HCT116 (cell line): ENCODE data around the gene SIK3. TPM values are rescaled to one million over a fixed set of nuclear protein-coding genes. Genes with fewer than 3 reads are reported as not detected.

ENCODE experiments used
- ATAC-seq: fragments of 200-7000 bp; cut with Tn5 transposase; 2 replicates; pipeline ENCODE4 v1.9.1; 2020; ENCODE audit warnings: mild to moderate bottlenecking, moderate library complexity
- BruUV-seq: library from RNA; stranded (reverse); fragments of 400-500 nt; replicated peaks from 2 replicates; lab custom pipeline; 2021; lab: Mats Ljungman, UMichigan
- CTCF ChIA-PET: fragments of 300-600 bp; sonication (Branson Sonifier 250); formaldehyde crosslinking; loops from one replicate; lab custom pipeline; 2021; ENCODE audit warnings: antibody characterized with exemption; lab: Charles Lee
- POLR2A ChIA-PET: fragments of 300-600, 350-600 bp; sonication (Branson Sonifier 250); formaldehyde crosslinking; loops from one replicate; lab custom pipeline; 2021; ENCODE audit warnings: antibody characterized with exemption; lab: Charles Lee
- RAD21 ChIA-PET, 2 experiments: fragments of 300-600 bp; sonication (Branson Sonifier 250); formaldehyde crosslinking; loops; one replicate each; lab custom pipeline; 2023; ENCODE audit warnings: low total read pairs in 2 of 2; ENCODE audit not compliant: uncharacterized antibody in 2 of 2, unreplicated experiment in 2 of 2, low non-redundant PET in 1 of 2; lab: Charles Lee
- DNase-seq: peaks from one replicate; pipeline ENCODE4 v3.0.0-alpha.2; 2010; ENCODE audit warnings: low read depth, low spot score
- H2AFZ ChIP-seq: fragments of 200-600 bp; shearing (Covaris generic), sonication (generic); 2 replicates; pipeline ENCODE4 v1.6.1; 2017; ENCODE audit warnings: low read depth, mixed run types, mixed read lengths, antibody characterized with exemption, low read length; ENCODE audit not compliant: poor library complexity, severe bottlenecking
- H3K27ac ChIP-seq: 2 replicates; pipeline ENCODE4 v1.5.1; 2012; ENCODE audit warnings: low read depth, low read length
- H3K27me3 ChIP-seq: fragments of 200-600 bp; sonication (generic); 2 replicates; pipeline ENCODE4 v1.6.1; 2016; ENCODE audit warnings: mixed run types, low read length, mixed read lengths; ENCODE audit not compliant: insufficient read depth
- H3K36me3 ChIP-seq, 2 experiments: fragments of 200-500 bp in 1 of 2; fragments of 200-600 bp in 1 of 2; sonication (Bioruptor generic) in 1 of 2; sonication (generic) in 1 of 2; 2 replicates each; pipeline versions ENCODE4 v1.5.1 to v1.6.1; 2014 to 2016; ENCODE audit warnings: low read length in 2 of 2, inconsistent platforms in 1 of 2, mixed read lengths in 1 of 2, mixed run types in 1 of 2; ENCODE audit not compliant: insufficient read depth in 2 of 2, control insufficient read depth in 1 of 2
- H3K4me1 ChIP-seq, 2 experiments: fragments of 200-600 bp in 1 of 2; sonication (generic) in 1 of 2; 2 replicates each; pipeline versions ENCODE4 v1.5.1 to v1.6.1; 2012 to 2017; ENCODE audit warnings: low read length in 2 of 2, inconsistent platforms in 1 of 2, mild to moderate bottlenecking in 1 of 2, mixed read lengths in 1 of 2, mixed run types in 1 of 2, moderate library complexity in 1 of 2; ENCODE audit not compliant: insufficient read depth in 2 of 2, control insufficient read depth in 1 of 2
- H3K4me2 ChIP-seq: fragments of 200-600 bp; sonication (generic); 2 replicates; pipeline ENCODE4 v1.6.1; 2017; ENCODE audit warnings: mixed run types, low read length, mixed read lengths
- H3K4me3 ChIP-seq, 2 experiments: fragments of 200-600 bp in 1 of 2; sonication (generic) in 1 of 2; replicated peaks in 1 of 2; 2 replicates each; pipeline ENCODE4 v1.5.1; 2011 to 2016; ENCODE audit warnings: low read length in 2 of 2, control low read depth in 1 of 2, low read depth in 1 of 2, mild to moderate bottlenecking in 1 of 2, mixed read lengths in 1 of 2, mixed run types in 1 of 2
- H3K79me2 ChIP-seq: fragments of 200-600 bp; sonication (generic); 2 replicates; pipeline ENCODE4 v1.6.1; 2017; ENCODE audit warnings: mild to moderate bottlenecking, mixed run types, low read length, moderate library complexity, mixed read lengths; ENCODE audit not compliant: insufficient read depth
- H3K9ac ChIP-seq: fragments of 200-600 bp; sonication (generic); 2 replicates; pipeline ENCODE4 v1.6.1; 2016; ENCODE audit warnings: low read length, mixed read lengths
- H3K9me2 ChIP-seq: fragments of 200-600 bp; sonication (generic), shearing (Covaris generic); 2 replicates; pipeline ENCODE4 v1.6.1; 2017; ENCODE audit warnings: mixed run types, mild to moderate bottlenecking, moderate library complexity; ENCODE audit not compliant: insufficient read depth
- H3K9me3 ChIP-seq, 2 experiments: fragments of 200-500 bp in 1 of 2; fragments of 200-600 bp in 1 of 2; sonication (Bioruptor generic) in 1 of 2; sonication (generic) in 1 of 2; 2 replicates each; pipeline ENCODE4 v1.6.1; 2014 to 2017; ENCODE audit warnings: low read length in 2 of 2, mixed read lengths in 2 of 2, inconsistent platforms in 1 of 2, low read depth in 1 of 2, mild to moderate bottlenecking in 1 of 2, mixed run types in 1 of 2, moderate library complexity in 1 of 2; ENCODE audit not compliant: control insufficient read depth in 1 of 2, insufficient read depth in 1 of 2
- H4K20me1 ChIP-seq: fragments of 200-600 bp; sonication (generic), shearing (Covaris generic); 2 replicates; pipeline ENCODE4 v1.6.1; 2017; ENCODE audit warnings: mixed run types, mild to moderate bottlenecking, moderate library complexity; ENCODE audit not compliant: insufficient read depth
- CBX3 ChIP-seq: IDR thresholded peaks from 2 replicates; pipeline ENCODE4 v1.6.1; 2012; ENCODE audit warnings: low read depth
- EGR1 ChIP-seq: IDR thresholded peaks from 2 replicates; pipeline ENCODE4 v1.6.1; 2012; ENCODE audit warnings: low read depth
- ELF1 ChIP-seq: IDR thresholded peaks from 2 replicates; pipeline ENCODE4 v1.6.1; 2012; ENCODE audit warnings: low read depth, borderline replicate concordance
- EZH2phosphoT487 ChIP-seq: fragments of 200-600 bp; IDR thresholded peaks from 2 replicates; pipeline ENCODE4 v1.6.1; 2018; ENCODE audit warnings: antibody characterized with exemption, borderline replicate concordance
- FOSL1 ChIP-seq: IDR thresholded peaks from 2 replicates; pipeline ENCODE4 v1.6.1; 2012; ENCODE audit warnings: low read depth
- JUND ChIP-seq: IDR thresholded peaks from 2 replicates; pipeline ENCODE4 v1.6.1; 2012
- POLR2AphosphoS5 ChIP-seq: IDR thresholded peaks from 2 replicates; pipeline ENCODE4 v1.6.1; 2011; ENCODE audit warnings: mild to moderate bottlenecking, low read depth, low read length, moderate library complexity
- SIN3A ChIP-seq: IDR thresholded peaks from 2 replicates; pipeline ENCODE4 v1.6.1; 2012; ENCODE audit warnings: low read depth
- SP1 ChIP-seq: IDR thresholded peaks from 2 replicates; pipeline ENCODE4 v1.6.1; 2012; ENCODE audit warnings: low read depth
- SRF ChIP-seq: IDR thresholded peaks from 2 replicates; pipeline ENCODE4 v1.6.1; 2012; ENCODE audit warnings: low read depth
- TCF7L2 ChIP-seq: IDR thresholded peaks from 2 replicates; pipeline ENCODE4 v1.7.0; 2011; ENCODE audit warnings: borderline replicate concordance, inconsistent platforms; ENCODE audit not compliant: insufficient read depth, insufficient read length; ENCODE audit errors: extremely low read depth
- YY1 ChIP-seq: IDR thresholded peaks from 2 replicates; pipeline ENCODE4 v1.6.1; 2011; ENCODE audit warnings: low read length, low read depth, moderate library complexity, mild to moderate bottlenecking; ENCODE audit not compliant: insufficient replicate concordance; ENCODE audit errors: extremely low read depth
- ZFX ChIP-seq: fragments of 450-650 bp; IDR thresholded peaks from 2 replicates; pipeline ENCODE4 v1.6.1; 2017
- ZNF274 ChIP-seq: fragments of 200-500 bp; sonication (Bioruptor generic); IDR thresholded peaks from 2 replicates; pipeline ENCODE4 v1.6.1; 2014; ENCODE audit warnings: mild to moderate bottlenecking, low read depth, low read length, inconsistent platforms
- intact Hi-C: fragments of 100-400 bp; cut with micrococcal nuclease; formaldehyde crosslinking; loops from 2 replicates; pipeline ENCODE4 v1.10.0; 2022
- total RNA-seq: library from RNA; stranded (reverse); gene quantifications from one replicate; pipeline ENCODE4 v1.2.1, GENCODE V29; 2021; ENCODE audit not compliant: unreplicated experiment
- TF ChIP-seq, protein P1 (sequence below): IDR thresholded peaks from 2 replicates; pipeline ENCODE4 v1.6.1; 2011; ENCODE audit warnings: mild to moderate bottlenecking, low read length, moderate library complexity; ENCODE audit not compliant: insufficient replicate concordance; ENCODE audit errors: extremely low read depth
- TF ChIP-seq, protein P2 (sequence below): IDR thresholded peaks from 2 replicates; pipeline ENCODE4 v1.6.1; 2012; ENCODE audit warnings: low read depth
- TF ChIP-seq, protein P3 (sequence below), 3 experiments: fragments of 200-600 bp in 1 of 3; sonication (generic) in 1 of 3; IDR thresholded peaks in 2 of 3; conservative IDR thresholded peaks in 1 of 3; 2 replicates each; pipeline ENCODE4 v1.5.1; 2012 to 2017; ENCODE audit warnings: low read depth in 2 of 3, low read length in 2 of 3, antibody characterized with exemption in 1 of 3, borderline replicate concordance in 1 of 3, control low read depth in 1 of 3, mild to moderate bottlenecking in 1 of 3, mixed read lengths in 1 of 3, mixed run types in 1 of 3, moderate library complexity in 1 of 3; ENCODE audit not compliant: insufficient read depth in 1 of 3
- TF ChIP-seq, protein P4 (sequence below): IDR thresholded peaks from 2 replicates; pipeline ENCODE4 v1.6.1; 2012

SIK3 gene
- total RNA-seq, 1 experiment from 2014 or later: 21.0 TPM

DNA sequence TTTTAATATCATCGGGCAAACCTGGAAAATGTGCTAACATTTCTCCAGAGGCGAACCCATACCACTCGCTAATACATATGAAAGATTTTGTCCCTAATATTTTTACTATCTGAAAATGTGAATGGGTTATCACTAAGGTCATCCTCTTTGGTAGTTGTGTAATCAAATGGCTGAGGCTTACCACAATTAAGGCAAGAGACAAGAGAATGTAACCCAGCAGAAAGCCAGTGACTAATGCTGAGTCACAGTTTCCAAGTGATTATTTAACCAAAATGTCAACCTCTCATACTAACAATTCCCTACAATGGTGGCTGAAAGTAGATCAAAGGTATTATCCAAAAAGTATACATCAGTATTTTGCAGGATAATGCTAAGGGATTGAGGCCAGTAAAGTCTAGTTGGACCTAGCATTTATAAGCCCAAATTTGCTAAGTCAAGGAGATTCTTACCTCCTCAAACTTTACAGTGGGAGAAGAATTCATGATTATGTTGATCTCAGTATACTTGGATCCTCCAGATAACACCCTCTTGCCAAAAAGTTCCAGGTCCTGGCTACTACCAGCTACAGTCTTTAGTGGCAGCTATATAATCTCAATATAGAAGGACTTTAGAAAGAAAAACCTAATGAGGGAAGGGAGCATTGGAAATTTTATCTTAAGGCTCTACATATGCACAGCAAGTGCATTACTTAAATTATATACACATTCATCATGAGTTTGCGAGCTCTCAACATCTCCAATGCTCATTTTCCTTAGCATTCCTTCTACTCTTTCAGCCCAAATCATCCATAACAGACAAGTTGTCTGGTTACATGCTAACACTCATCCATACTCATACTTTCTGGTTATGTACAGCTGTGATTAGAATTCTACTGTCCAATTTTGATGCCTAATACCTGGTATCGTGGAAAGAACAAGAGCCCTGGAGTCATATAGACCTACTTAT lies 25.4 kb downstream of the SIK3 start:
- no TSS peak for BruUV-seq
- Histone ChIP-seq H3K79me2 (peaks cover 52% of the 10 kb centered on the region), H3K9me3 (no peaks in the 10 kb centered on the region), H3K9me2 (no peaks in the 10 kb centered on the region), H3K9ac (no peak overlapping the region), H3K27ac (no peak overlapping the region; the same call in 1 of the 2 replicates), H3K4me3 (0 out of 4 replicates have a peak overlapping the region, but pooled peaks of 1 of the 2 experiments have one; percentile 13), H4K20me1 (peaks cover 64% of the 10 kb centered on the region), H2AFZ (no peak overlapping the region), H3K4me2 (peak overlapping the region; percentile 67), H3K4me1 (peaks cover 28 to 34% of the 10 kb centered on the region in 2 experiments), H3K36me3 (no peaks in the 10 kb centered on the region), H3K27me3 (peaks cover 9% of the 10 kb centered on the region; the same call in 1 of the 2 replicates)
- CTCF ChIA-PET: no interaction called here
- RAD21 ChIA-PET: no interaction called here
- peak; percentile 91 for DNase-seq
- peak; percentile 88 for ATAC-seq
- POLR2A ChIA-PET: no interaction called here
- intact Hi-C loops: no loop called here
- TF ChIP-seq ZNF274 (no peak), CBX3 (peak; percentile 98), EZH2phosphoT487 (no peak), ELF1 (no peak), JUND (peak; percentile 99), TCF7L2 (peak; percentile 86), ZFX (no peak), EGR1 (peak; percentile 67), FOSL1 (peak; percentile 100), YY1 (peak; percentile 76), SIN3A (peak; percentile 98), POLR2AphosphoS5 (peak; percentile 85), SP1 (peak; percentile 97), SRF (peak; percentile 93)
- TF ChIP-seq, protein P1, sequence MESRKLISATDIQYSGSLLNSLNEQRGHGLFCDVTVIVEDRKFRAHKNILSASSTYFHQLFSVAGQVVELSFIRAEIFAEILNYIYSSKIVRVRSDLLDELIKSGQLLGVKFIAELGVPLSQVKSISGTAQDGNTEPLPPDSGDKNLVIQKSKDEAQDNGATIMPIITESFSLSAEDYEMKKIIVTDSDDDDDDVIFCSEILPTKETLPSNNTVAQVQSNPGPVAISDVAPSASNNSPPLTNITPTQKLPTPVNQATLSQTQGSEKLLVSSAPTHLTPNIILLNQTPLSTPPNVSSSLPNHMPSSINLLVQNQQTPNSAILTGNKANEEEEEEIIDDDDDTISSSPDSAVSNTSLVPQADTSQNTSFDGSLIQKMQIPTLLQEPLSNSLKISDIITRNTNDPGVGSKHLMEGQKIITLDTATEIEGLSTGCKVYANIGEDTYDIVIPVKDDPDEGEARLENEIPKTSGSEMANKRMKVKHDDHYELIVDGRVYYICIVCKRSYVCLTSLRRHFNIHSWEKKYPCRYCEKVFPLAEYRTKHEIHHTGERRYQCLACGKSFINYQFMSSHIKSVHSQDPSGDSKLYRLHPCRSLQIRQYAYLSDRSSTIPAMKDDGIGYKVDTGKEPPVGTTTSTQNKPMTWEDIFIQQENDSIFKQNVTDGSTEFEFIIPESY: peak; percentile 82
- TF ChIP-seq, protein P2, sequence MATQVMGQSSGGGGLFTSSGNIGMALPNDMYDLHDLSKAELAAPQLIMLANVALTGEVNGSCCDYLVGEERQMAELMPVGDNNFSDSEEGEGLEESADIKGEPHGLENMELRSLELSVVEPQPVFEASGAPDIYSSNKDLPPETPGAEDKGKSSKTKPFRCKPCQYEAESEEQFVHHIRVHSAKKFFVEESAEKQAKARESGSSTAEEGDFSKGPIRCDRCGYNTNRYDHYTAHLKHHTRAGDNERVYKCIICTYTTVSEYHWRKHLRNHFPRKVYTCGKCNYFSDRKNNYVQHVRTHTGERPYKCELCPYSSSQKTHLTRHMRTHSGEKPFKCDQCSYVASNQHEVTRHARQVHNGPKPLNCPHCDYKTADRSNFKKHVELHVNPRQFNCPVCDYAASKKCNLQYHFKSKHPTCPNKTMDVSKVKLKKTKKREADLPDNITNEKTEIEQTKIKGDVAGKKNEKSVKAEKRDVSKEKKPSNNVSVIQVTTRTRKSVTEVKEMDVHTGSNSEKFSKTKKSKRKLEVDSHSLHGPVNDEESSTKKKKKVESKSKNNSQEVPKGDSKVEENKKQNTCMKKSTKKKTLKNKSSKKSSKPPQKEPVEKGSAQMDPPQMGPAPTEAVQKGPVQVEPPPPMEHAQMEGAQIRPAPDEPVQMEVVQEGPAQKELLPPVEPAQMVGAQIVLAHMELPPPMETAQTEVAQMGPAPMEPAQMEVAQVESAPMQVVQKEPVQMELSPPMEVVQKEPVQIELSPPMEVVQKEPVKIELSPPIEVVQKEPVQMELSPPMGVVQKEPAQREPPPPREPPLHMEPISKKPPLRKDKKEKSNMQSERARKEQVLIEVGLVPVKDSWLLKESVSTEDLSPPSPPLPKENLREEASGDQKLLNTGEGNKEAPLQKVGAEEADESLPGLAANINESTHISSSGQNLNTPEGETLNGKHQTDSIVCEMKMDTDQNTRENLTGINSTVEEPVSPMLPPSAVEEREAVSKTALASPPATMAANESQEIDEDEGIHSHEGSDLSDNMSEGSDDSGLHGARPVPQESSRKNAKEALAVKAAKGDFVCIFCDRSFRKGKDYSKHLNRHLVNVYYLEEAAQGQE: no peak
- TF ChIP-seq, protein P3, sequence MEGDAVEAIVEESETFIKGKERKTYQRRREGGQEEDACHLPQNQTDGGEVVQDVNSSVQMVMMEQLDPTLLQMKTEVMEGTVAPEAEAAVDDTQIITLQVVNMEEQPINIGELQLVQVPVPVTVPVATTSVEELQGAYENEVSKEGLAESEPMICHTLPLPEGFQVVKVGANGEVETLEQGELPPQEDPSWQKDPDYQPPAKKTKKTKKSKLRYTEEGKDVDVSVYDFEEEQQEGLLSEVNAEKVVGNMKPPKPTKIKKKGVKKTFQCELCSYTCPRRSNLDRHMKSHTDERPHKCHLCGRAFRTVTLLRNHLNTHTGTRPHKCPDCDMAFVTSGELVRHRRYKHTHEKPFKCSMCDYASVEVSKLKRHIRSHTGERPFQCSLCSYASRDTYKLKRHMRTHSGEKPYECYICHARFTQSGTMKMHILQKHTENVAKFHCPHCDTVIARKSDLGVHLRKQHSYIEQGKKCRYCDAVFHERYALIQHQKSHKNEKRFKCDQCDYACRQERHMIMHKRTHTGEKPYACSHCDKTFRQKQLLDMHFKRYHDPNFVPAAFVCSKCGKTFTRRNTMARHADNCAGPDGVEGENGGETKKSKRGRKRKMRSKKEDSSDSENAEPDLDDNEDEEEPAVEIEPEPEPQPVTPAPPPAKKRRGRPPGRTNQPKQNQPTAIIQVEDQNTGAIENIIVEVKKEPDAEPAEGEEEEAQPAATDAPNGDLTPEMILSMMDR (IDR thresholded peaks at IDR 0.05 in 2 of 3, conservative IDR thresholded peaks at IDR 0.05 in 1 of 3; ENCODE audit: borderline replicate concordance in 1 of 3, insufficient read depth in 1 of 3, low read depth in 2 of 3, low read length in 2 of 3): no peak
- TF ChIP-seq, protein P4, sequence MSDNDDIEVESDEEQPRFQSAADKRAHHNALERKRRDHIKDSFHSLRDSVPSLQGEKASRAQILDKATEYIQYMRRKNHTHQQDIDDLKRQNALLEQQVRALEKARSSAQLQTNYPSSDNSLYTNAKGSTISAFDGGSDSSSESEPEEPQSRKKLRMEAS: peak; percentile 67
